Colonic mucosa (tissue), 4 donors: ENCODE results near the gene BOLA1. TPM values are rescaled to one million over a fixed set of nuclear protein-coding genes. Genes with fewer than 3 reads are reported as not detected.
"Not testable (repeated sequence)": the region's sequence is repeated elsewhere in the genome, so short reads cannot be mapped to it uniquely, and the experiment has no call there.

Experiments
- DNase-seq: peaks from one replicate; pipeline ENCODE4 v3.0.0-alpha.2; 2020
- H3K27ac ChIP-seq: fragments of 200-600 bp; one replicate; pipeline ENCODE4 v1.8.0; 2021
- H3K27me3 ChIP-seq: fragments of 200-600 bp; one replicate; pipeline ENCODE4 v1.8.0; 2021
- H3K36me3 ChIP-seq: fragments of 200-600 bp; one replicate; pipeline ENCODE4 v1.8.0; 2021
- H3K4me1 ChIP-seq: fragments of 200-600 bp; one replicate; pipeline ENCODE4 v1.8.0; 2021; ENCODE audit warnings: mild to moderate bottlenecking
- H3K4me3 ChIP-seq: fragments of 200-600 bp; one replicate; pipeline ENCODE4 v1.8.0; 2021
- H3K9ac ChIP-seq, 2 donors: one replicate each; pipeline ENCODE4 v1.7.0; 2013; ENCODE audit warnings: control low read depth in 2 of 2, low read depth in 2 of 2, low read length in 2 of 2
- H3K9me3 ChIP-seq: fragments of 200-600 bp; one replicate; pipeline ENCODE4 v1.8.0; 2021
- intact Hi-C: fragments of 100-400 bp; cut with DNase I; formaldehyde crosslinking; loops from one replicate; pipeline ENCODE4 v1.14.1; 2022
- total RNA-seq, 2 donors: library from RNA; stranded (reverse); fragmentation: NEBNext Ultra II Directional in 1 of 2; extraction: Animal tissue kit (Norgen Biotek cat#: 25700) in 1 of 2; gene quantifications; one replicate each; pipeline ENCODE4 v1.2.1, GENCODE V29; 2021
- TF ChIP-seq, protein P1 (sequence below): fragments of 200-600 bp; IDR thresholded peaks from one replicate; pipeline ENCODE4 v1.8.0; 2022; ENCODE audit warnings: antibody characterized with exemption, mild to moderate bottlenecking
- donor health status: healthy.
- donor health status: DM: no; HTN: no; CAD: no.
- donor health status: DM: no; HTN: no; CAD: no.

BOLA1 gene
- total RNA-seq, 2 donors from 2014 or later, result 12.8 to 21.1 TPM

DNA sequence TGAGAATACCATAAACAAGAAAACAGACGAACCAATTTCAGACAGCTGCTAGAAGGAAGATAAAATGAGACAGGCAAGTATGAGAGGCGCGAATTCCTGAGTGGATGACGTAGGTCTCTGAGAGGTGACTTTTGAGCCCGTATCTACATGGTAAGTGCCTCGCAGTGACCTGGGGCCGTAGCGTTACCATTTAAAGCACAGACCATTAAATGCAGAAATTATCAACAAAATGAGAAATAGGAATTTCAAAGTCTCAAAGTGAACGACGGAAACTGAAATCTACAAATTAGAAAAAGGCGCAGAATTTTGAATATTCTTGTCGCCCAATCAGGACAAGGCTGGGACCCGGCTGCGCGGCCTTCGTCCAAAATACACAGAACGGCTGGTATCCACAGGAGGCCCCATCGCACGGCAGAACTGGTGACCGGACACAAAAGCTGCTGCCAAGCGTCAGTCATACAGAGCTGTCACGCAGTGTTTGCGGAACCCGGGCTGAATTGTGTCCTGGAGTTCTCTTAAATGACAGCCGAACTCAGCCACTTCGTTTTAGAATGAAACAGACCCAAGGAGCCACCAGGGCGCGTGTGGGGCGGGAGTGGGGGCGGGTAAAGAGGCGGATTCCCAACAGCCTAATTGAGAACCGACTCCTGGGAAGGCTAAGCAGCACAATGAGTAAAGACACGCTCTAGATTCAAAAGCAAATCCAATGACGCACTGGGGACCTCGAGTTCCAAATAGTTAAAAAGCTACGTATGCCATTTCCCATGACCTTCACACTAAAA is 13.8 kb upstream of the BOLA1 start:
- Histone ChIP-seq H3K9me3 (no peaks in the 10 kb centered on the region), H3K4me3 (peak overlapping the region; percentile 64), H3K9ac (peak overlapping the region; percentile 82 to 98), H3K4me1 (no peaks in the 10 kb centered on the region), H3K27ac (peak overlapping the region; percentile 100), H3K27me3 (no peaks in the 10 kb centered on the region), H3K36me3 (no peaks in the 10 kb centered on the region)
- TF ChIP-seq, protein P1, sequence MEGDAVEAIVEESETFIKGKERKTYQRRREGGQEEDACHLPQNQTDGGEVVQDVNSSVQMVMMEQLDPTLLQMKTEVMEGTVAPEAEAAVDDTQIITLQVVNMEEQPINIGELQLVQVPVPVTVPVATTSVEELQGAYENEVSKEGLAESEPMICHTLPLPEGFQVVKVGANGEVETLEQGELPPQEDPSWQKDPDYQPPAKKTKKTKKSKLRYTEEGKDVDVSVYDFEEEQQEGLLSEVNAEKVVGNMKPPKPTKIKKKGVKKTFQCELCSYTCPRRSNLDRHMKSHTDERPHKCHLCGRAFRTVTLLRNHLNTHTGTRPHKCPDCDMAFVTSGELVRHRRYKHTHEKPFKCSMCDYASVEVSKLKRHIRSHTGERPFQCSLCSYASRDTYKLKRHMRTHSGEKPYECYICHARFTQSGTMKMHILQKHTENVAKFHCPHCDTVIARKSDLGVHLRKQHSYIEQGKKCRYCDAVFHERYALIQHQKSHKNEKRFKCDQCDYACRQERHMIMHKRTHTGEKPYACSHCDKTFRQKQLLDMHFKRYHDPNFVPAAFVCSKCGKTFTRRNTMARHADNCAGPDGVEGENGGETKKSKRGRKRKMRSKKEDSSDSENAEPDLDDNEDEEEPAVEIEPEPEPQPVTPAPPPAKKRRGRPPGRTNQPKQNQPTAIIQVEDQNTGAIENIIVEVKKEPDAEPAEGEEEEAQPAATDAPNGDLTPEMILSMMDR, result no peak
- intact Hi-C loops, result no loop called here
- peak; percentile 86 for DNase-seq

DNA sequence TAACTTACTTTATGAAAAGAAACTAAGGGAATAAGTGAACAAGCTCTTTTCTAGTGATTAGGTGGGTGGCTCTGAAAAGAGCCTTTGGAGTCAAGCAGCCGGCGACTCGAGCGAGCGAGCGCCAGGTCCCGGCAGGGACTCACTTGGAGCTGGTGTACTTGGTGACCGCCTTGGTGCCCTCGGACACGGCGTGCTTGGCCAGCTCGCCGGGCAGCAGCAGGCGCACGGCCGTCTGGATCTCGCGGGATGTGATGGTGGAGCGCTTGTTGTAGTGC is 13.3 kb upstream of the BOLA1 start:
- H3K9me3 ChIP-seq, H3K4me1 ChIP-seq, H3K36me3 ChIP-seq, DNase-seq, intact Hi-C loops, H3K27me3 ChIP-seq: not testable (repeated sequence)
- Histone ChIP-seq H3K4me3 (peak overlapping the region; percentile 64), H3K27ac (peak overlapping the region; percentile 100), H3K9ac (peak overlapping the region; percentile 82 to 98)

DNA sequence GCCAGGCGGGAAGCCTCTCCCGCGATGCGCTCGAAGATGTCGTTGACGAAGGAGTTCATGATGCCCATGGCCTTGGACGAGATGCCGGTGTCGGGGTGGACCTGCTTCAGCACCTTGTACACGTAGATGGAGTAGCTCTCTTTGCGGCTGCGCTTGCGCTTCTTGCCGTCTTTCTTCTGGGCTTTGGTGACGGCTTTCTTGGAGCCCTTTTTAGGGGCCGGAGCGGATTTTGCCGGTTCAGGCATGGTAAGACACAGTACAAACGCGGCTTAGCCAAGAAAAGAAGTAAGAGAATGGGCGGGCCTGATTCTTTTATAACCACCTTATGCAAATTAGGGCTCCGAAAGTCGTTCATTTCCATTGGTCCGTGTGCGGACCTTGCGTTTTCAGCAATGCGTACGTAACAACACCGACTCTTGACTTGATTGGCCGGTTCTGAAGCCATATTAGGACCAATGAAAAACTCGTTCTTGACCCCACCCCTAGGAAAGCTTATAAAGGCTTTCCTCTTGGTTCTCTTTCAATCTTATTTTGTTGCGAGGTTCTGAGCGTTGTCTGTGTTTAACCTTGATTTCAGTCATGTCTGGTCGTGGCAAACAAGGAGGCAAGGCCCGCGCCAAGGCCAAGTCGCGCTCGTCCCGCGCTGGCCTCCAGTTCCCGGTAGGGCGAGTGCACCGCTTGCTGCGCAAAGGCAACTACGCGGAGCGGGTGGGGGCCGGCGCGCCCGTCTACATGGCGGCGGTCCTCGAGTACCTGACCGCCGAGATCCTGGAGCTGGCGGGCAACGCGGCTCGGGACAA is 12.8 kb upstream of the BOLA1 start:
- H3K9ac ChIP-seq, result peak overlapping the region; percentile 89 to 98
- no peaks in the 10 kb centered on the region for H3K36me3 ChIP-seq
- intact Hi-C loops, result no loop called here
- DNase-seq, result peak; percentile 95
- peak overlapping the region; percentile 100 for H3K27ac ChIP-seq
- TF ChIP-seq, protein P1, result no peak
- H3K27me3 ChIP-seq, result no peaks in the 10 kb centered on the region
- H3K9me3 ChIP-seq, result no peaks in the 10 kb centered on the region
- H3K4me3 ChIP-seq, result peak overlapping the region; percentile 64
- no peaks in the 10 kb centered on the region for H3K4me1 ChIP-seq

DNA sequence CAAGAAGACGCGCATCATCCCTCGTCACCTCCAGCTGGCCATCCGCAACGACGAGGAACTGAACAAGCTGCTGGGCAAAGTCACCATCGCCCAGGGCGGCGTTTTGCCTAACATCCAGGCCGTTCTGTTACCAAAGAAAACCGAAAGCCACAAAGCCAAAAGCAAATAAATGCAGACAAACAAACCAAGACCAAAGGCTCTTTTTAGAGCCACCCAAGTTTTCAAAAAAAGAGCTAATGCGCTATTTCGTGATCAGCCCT is 12.2 kb upstream of the BOLA1 start:
- H3K4me1 ChIP-seq, H3K9me3 ChIP-seq, H3K27me3 ChIP-seq, DNase-seq, intact Hi-C loops, H3K36me3 ChIP-seq: not testable (repeated sequence)
- H3K4me3 ChIP-seq, result peak overlapping the region; percentile 64
- peak overlapping the region; percentile 89 to 98 for H3K9ac ChIP-seq
- peak overlapping the region; percentile 100 for H3K27ac ChIP-seq

DNA sequence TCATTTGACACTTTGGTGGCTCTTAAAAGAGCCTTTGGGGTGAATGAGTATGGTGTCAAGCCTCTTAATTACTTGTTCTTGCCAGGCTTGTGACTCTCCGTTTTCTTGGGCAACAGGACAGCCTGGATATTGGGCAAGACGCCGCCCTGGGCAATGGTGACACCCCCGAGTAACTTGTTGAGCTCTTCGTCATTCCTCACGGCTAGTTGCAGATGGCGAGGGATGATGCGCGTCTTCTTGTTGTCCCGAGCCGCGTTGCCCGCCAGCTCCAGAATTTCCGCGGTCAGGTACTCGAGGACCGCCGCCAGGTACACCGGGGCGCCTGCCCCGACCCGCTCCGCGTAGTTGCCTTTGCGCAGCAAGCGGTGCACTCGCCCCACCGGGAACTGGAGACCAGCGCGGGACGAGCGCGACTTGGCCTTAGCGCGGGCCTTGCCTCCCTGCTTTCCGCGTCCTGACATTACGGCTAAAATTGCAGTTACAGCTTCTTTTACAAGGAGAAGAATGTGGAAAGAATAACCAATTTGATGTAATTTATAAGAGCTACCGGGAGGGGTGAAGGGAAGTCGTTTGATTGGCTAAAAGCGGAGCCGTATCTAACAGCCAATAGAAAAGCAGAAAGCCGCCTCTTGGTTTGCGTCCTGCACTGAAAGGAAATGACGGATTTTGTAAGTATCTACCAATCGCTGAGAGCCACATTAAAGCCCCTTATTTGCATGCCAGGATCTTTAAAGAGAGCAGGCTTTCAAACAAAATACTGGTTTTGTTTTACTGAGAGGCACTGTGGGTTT is 11.7 kb upstream of the BOLA1 start:
- Histone ChIP-seq H3K27ac (peak overlapping the region; percentile 100), H3K9ac (peak overlapping the region; percentile 89 to 98), H3K27me3 (no peaks in the 10 kb centered on the region), H3K36me3 (no peaks in the 10 kb centered on the region), H3K9me3 (no peaks in the 10 kb centered on the region), H3K4me1 (no peaks in the 10 kb centered on the region), H3K4me3 (peak overlapping the region; percentile 64)
- intact Hi-C loops, result no loop called here
- TF ChIP-seq, protein P1, result no peak
- peak; percentile 88 for DNase-seq

DNA sequence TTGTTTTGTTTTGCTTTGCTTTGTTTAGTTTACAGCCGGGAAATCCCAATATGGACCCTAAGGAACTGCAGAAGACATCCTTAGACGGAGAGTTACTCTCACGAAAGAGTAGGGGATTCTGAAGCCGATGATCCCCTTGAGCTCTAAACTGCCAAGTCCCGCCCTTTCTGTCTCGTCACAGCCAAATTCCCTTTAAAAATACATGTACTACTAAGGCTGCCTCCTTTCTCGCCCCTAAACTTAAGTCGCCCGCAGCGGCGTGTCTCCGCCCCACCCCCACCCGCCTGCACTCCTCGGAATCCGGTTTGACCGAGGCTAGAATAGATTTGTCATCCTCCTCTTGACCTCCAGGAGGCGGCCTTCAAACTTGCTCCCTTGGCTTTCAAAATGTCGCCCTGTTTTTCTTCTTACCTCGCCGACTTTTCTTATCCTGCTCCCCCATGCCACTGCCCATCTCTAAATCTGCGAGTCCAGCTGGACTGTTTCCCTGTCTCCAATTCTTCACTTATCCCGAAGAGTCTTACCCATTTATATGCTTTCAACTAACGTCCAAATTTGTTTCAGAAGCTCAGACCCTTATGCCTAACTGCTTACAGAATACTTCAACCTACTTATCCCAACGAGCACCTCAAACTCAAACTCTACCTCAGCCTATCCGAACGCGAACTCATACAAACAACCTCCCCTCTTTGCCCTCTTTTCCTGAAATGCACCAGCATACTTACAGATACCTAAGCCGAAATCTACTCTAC is 10.9 kb upstream of the BOLA1 start:
- H3K4me3 ChIP-seq, result peak overlapping the region; percentile 64
- intact Hi-C loops, result no loop called here

More for the DNA sequence above, 10.9 kb upstream of the BOLA1 start:
- H3K4me1 ChIP-seq, result no peaks in the 10 kb centered on the region
- peak; percentile 89 for DNase-seq
- H3K9ac ChIP-seq, result peak overlapping the region; percentile 65 to 98
- H3K27ac ChIP-seq, result peak overlapping the region; percentile 100
- H3K9me3 ChIP-seq, result no peaks in the 10 kb centered on the region
- no peaks in the 10 kb centered on the region for H3K36me3 ChIP-seq
- TF ChIP-seq, protein P1, result peak; percentile 33
- no peaks in the 10 kb centered on the region for H3K27me3 ChIP-seq
